Gastroesophageal sphincter (tissue), 4 donors: ENCODE data around the gene CAMSAP1. TPM values are rescaled to one million over a fixed set of nuclear protein-coding genes. Genes with fewer than 3 reads are reported as not detected.

Experiments used
- ATAC-seq: fragments of 150-250 bp; one replicate; pipeline ENCODE4 v1.9.1; 2016; ENCODE audit warnings: mild to moderate bottlenecking, moderate library complexity
- H3K27ac ChIP-seq, 4 donors: fragments of 200-600 bp; sonication (generic) in 3 of 4; 1 replicate in 3 of 4; 2 replicates in 1 of 4; pipeline ENCODE4 v1.5.1; 2016 to 2019
- H3K27me3 ChIP-seq: fragments of 200-600 bp; sonication (generic); one replicate; pipeline ENCODE4 v1.5.1; 2019
- H3K36me3 ChIP-seq, 2 donors: fragments of 200-600 bp; sonication (generic); one replicate each; pipeline ENCODE4 v1.5.1; 2019; ENCODE audit warnings: control low read depth in 1 of 2
- H3K4me1 ChIP-seq, 3 donors: fragments of 200-600 bp; sonication (generic); 1 replicate in 2 of 3; 2 replicates in 1 of 3; pipeline ENCODE4 v1.5.1; 2016 to 2019; ENCODE audit warnings: control low read depth in 2 of 3
- H3K4me3 ChIP-seq, 2 donors: fragments of 200-600 bp; sonication (generic); one replicate each; pipeline ENCODE4 v1.5.1; 2019; ENCODE audit warnings: mild to moderate bottlenecking in 1 of 2, moderate library complexity in 1 of 2
- H3K9me3 ChIP-seq, 3 donors: fragments of 200-600 bp; sonication (generic); one replicate each; pipeline ENCODE4 v1.5.1; 2017 to 2019; ENCODE audit warnings: control low read depth in 2 of 3
- EP300 ChIP-seq: sonication (generic); formaldehyde crosslinking; IDR thresholded peaks from one replicate; pipeline ENCODE4 v1.6.1; 2017; ENCODE audit warnings: antibody characterized with exemption, mild to moderate bottlenecking
- POLR2A ChIP-seq, 2 donors: fragments of 450-650 bp; IDR thresholded peaks; one replicate each; pipeline ENCODE4 v1.6.1; 2017; ENCODE audit warnings: antibody characterized with exemption in 2 of 2, mild to moderate bottlenecking in 2 of 2, moderate library complexity in 1 of 2
- POLR2AphosphoS5 ChIP-seq: sonication (generic); formaldehyde crosslinking; IDR thresholded peaks from one replicate; pipeline ENCODE4 v1.6.1; 2017; ENCODE audit warnings: antibody characterized with exemption
- WGBS, 2 donors: methylation state at CpG; one replicate each; pipeline ENCODE4 v1.1.5; 2018; ENCODE audit warnings: low coverage in 1 of 2; 5-methylcytosine and 5-hydroxymethylcytosine counted together
- total RNA-seq, 4 donors: library from RNA; depleted of rRNA; stranded (reverse); fragments of >200 nt; gene quantifications; one replicate each; pipeline ENCODE4 v1.1.0, GENCODE V29; 2016
- TF ChIP-seq, protein P1 (sequence below), 4 experiments: fragments of 200-600 bp in 2 of 4; fragments of 450-650 bp in 2 of 4; sonication (generic) in 1 of 4; IDR thresholded peaks; one replicate each; pipeline ENCODE4 v1.5.1; 2017 to 2019; ENCODE audit warnings: antibody characterized with exemption in 4 of 4, mild to moderate bottlenecking in 2 of 4, moderate library complexity in 2 of 4

CAMSAP1 gene
- total RNA-seq, 4 donors from 2014 or later: 27.5 to 49.2 (median 28.2) TPM

DNA sequence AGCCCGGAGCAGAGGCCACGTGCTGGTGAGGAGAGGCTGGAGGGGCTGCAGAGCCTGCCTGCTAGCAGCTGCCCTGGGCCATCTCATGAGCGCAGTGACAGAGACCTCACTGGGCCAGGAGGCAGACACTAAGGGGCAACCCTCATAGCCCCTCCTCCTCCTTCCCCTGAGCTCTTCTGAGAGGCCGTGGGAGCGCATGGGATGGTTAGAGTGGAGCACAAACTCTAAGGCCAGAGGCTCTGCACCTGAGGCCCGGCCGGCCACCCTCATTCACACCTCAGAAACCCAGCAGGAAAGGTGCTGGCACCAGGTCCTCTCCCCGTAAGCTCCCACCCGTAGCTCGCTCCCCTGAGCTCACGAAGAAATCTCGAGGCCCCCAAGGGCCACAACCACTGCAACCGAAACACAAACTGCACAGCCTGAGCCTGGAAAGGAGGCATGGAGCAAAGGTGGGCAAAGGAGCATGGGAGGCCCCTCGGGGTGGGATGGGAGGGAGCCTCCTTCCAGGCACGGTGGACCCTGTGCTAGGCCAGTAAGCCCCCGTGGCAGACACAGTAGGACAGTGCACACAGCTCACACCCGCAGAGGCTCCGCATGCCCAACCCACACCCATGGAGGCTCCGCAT lies 17.7 kb downstream of the CAMSAP1 start:
- Histone ChIP-seq H3K27me3 (no peaks in the 10 kb centered on the region), H3K4me3 (no peak overlapping the region), H3K9me3 (no peaks in the 10 kb centered on the region), H3K4me1 (peaks cover 0 to 90% (median 22%) of the 10 kb centered on the region in 3 donors), H3K27ac (no peak overlapping the region), H3K36me3 (no peaks in the 10 kb centered on the region)
- TF ChIP-seq EP300 (no peak), POLR2A (IDR thresholded peaks at IDR 0.05) (no peak), POLR2AphosphoS5 (no peak)
- TF ChIP-seq, protein P1, sequence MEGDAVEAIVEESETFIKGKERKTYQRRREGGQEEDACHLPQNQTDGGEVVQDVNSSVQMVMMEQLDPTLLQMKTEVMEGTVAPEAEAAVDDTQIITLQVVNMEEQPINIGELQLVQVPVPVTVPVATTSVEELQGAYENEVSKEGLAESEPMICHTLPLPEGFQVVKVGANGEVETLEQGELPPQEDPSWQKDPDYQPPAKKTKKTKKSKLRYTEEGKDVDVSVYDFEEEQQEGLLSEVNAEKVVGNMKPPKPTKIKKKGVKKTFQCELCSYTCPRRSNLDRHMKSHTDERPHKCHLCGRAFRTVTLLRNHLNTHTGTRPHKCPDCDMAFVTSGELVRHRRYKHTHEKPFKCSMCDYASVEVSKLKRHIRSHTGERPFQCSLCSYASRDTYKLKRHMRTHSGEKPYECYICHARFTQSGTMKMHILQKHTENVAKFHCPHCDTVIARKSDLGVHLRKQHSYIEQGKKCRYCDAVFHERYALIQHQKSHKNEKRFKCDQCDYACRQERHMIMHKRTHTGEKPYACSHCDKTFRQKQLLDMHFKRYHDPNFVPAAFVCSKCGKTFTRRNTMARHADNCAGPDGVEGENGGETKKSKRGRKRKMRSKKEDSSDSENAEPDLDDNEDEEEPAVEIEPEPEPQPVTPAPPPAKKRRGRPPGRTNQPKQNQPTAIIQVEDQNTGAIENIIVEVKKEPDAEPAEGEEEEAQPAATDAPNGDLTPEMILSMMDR (IDR thresholded peaks at IDR 0.05): no peak
- no peak for ATAC-seq
- 50% methylated on average over 1 of the region's 19 CpGs; no CpG with 5 or more reads in 1 of the 2 donors for WGBS, 2 donors

DNA sequence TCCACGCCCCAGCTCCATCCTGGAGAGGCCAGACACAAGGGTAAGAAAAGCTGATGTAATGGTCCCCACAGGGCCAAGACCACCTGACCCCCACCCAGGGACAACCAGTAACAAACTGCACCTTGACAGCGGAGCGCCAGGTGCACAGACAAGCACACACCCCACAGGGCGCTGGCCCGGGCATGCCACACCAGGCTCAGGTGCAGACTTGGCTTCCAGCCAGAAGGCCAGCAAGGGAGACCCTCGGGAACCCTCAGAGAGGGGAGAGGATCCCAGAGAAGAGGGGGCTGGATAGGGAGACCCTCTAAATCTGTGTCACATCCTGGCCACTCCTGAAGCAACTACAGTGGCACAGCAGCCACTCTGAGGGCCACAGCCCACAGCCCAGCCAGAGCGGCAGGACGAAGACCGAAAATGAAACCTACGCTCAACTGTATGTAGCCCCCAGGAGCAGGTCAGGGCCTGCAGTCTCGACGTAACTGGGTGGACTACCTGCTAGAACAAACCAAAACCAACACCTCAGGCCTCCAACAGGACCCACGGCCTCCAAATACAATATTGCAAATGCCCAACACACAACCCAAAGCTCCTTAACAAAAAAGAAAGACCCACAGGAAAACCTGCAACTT lies 18.5 kb downstream of the CAMSAP1 start:
- H3K27ac ChIP-seq: no peak overlapping the region
- TF ChIP-seq, protein P1 (IDR thresholded peaks at IDR 0.05): no peak
- TF ChIP-seq POLR2AphosphoS5 (no peak), POLR2A (IDR thresholded peaks at IDR 0.05) (no peak), EP300 (no peak)
- 95% methylated on average over 3 of the region's 13 CpGs; no CpG with 5 or more reads in 1 of the 2 donors for WGBS, 2 donors
- no peaks in the 10 kb centered on the region for H3K36me3 ChIP-seq
- peaks cover 0 to 93% (median 22%) of the 10 kb centered on the region in 3 donors for H3K4me1 ChIP-seq
- no peaks in the 10 kb centered on the region for H3K27me3 ChIP-seq
- H3K9me3 ChIP-seq: no peaks in the 10 kb centered on the region
- no peak overlapping the region for H3K4me3 ChIP-seq
- ATAC-seq: no peak

DNA sequence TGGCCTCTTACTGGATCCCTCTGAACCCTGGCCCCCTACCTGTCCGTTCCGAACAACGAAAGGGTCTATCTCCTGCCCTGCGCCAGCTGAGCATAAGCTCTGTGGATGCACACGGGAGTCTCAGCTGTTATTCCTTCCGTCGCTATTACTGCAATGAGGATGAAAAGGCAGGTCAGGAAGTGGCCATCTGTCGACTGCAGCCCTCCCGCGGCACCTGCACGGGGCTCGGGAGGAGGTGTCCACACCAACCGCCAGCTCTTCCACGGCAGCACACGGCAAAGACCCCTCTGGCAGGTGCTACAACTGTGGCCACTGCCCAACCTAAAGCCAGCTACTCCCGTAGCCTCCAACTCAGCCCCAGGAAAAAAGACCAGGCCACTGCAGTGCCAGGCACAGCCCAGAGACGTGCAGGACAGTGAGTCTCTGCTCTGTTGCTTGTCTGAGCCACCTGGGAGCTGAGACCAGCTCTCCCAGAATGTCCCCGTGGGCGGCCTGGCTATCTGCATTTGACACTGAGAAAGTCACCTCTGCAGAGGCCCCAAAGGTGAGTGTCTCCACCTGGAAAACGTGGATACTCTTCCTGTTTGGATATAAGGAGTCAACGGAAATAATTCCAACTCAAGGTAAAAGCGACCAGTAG lies 19.1 kb downstream of the CAMSAP1 start:
- no peak for ATAC-seq

GRCh38 chr9:135887585-135888050 lies 19.7 kb downstream of the CAMSAP1 start:
- H3K4me3 ChIP-seq: no peak overlapping the region
- no peak for ATAC-seq
- H3K27ac ChIP-seq: no peak overlapping the region
- WGBS, 2 donors: 61 to 71% methylated on average over 3 to 10 of the region's 12 CpGs
- H3K9me3 ChIP-seq: no peaks in the 10 kb centered on the region
- no peaks in the 10 kb centered on the region for H3K27me3 ChIP-seq
- peaks cover 0 to 89% (median 22%) of the 10 kb centered on the region in 3 donors for H3K4me1 ChIP-seq
- H3K36me3 ChIP-seq: peaks cover 0 to 1% of the 10 kb centered on the region in 2 donors
- TF ChIP-seq POLR2A (IDR thresholded peaks at IDR 0.05) (no peak), EP300 (no peak), POLR2AphosphoS5 (no peak)
- TF ChIP-seq, protein P1 (IDR thresholded peaks at IDR 0.05): no peak

More for the DNA sequence above, 19.1 kb downstream of the CAMSAP1 start:
- H3K4me3 ChIP-seq: no peak overlapping the region
- H3K9me3 ChIP-seq: no peaks in the 10 kb centered on the region
- TF ChIP-seq EP300 (no peak), POLR2AphosphoS5 (no peak), POLR2A (IDR thresholded peaks at IDR 0.05) (no peak)
- TF ChIP-seq, protein P1 (IDR thresholded peaks at IDR 0.05): no peak
- no peak overlapping the region for H3K27ac ChIP-seq
- 80% methylated on average over 3 of the region's 22 CpGs; no CpG with 5 or more reads in 1 of the 2 donors for WGBS, 2 donors
- H3K36me3 ChIP-seq: no peaks in the 10 kb centered on the region
- H3K4me1 ChIP-seq: peaks cover 0 to 93% (median 22%) of the 10 kb centered on the region in 3 donors
- no peaks in the 10 kb centered on the region for H3K27me3 ChIP-seq
